T-helper 2 cell treated with Interferon-gamma antibody and Interleukin-4, amounts not matched to agents 5 μg/mL and 100 μg/mL, for 36 hours (primary cell): ENCODE data around the gene C19orf38.
"Not testable (repeated sequence)": the region's sequence is repeated elsewhere in the genome, so short reads cannot be mapped to it uniquely, and the experiment has no call there.

ENCODE experiments used
- DNase-seq: peaks from one replicate; pipeline ENCODE4 v3.0.0; 2021; ENCODE audit warnings: low spot score
- H3K27ac Mint-ChIP-seq: one replicate; pipeline ENCODE4 v1.8.0; 2021; ENCODE audit warnings: mild to moderate bottlenecking, mixed read lengths
- H3K27me3 Mint-ChIP-seq: one replicate; pipeline ENCODE4 v1.8.0; 2021; ENCODE audit warnings: low read depth, mixed read lengths
- H3K36me3 Mint-ChIP-seq: one replicate; pipeline ENCODE4 v1.8.0; 2021; ENCODE audit warnings: low read depth, mixed read lengths
- H3K4me1 Mint-ChIP-seq: one replicate; pipeline ENCODE4 v1.8.0; 2021; ENCODE audit warnings: low read depth, mixed read lengths
- H3K4me3 Mint-ChIP-seq: one replicate; pipeline ENCODE4 v1.8.0; 2022; ENCODE audit warnings: mild to moderate bottlenecking, moderate library complexity, mixed read lengths
- H3K9me3 Mint-ChIP-seq: one replicate; pipeline ENCODE4 v1.8.0; 2021; ENCODE audit warnings: mixed read lengths

C19orf38 gene

GRCh38 chr19:10830931-10831779, 17.1 kb upstream of the C19orf38 start:
- Mint-ChIP-seq H3K36me3 (peaks cover 23% of the 10 kb centered on the region), H3K9me3 (peaks cover under 1% of the 10 kb centered on the region), H3K4me3 (no peak overlapping the region), H3K4me1 (peaks cover 4% of the 10 kb centered on the region), H3K27ac (no peak overlapping the region), H3K27me3 (no peaks in the 10 kb centered on the region)
- DNase-seq = no peak

GRCh38 chr19:10831987-10832938, 16.0 kb upstream of the C19orf38 start:
- no peaks in the 10 kb centered on the region for H3K27me3 Mint-ChIP-seq
- no peak overlapping the region for H3K4me3 Mint-ChIP-seq
- peaks cover 12% of the 10 kb centered on the region for H3K4me1 Mint-ChIP-seq
- no peak overlapping the region for H3K27ac Mint-ChIP-seq
- no peak for DNase-seq
- H3K9me3 Mint-ChIP-seq = peaks cover 5% of the 10 kb centered on the region
- H3K36me3 Mint-ChIP-seq = peaks cover 22% of the 10 kb centered on the region

DNA sequence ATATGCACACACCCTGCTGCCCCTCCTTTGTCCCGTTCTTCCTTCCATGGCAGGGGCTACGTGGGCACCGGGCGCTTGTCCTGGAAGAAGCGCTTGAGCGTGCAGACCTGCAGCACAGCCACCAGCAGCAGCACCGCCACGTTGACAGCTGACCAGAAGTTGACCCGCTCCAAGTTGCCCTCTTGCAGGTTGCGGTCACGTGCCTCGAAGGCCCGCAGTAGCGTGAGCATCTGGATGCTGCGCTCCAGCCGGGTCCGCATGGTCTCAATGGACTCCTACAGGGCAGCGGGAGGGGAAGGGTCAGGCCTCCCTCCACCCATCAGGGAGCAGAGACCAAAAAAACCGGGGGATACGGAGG, 15.3 kb upstream of the C19orf38 start:
- Mint-ChIP-seq H3K4me3 (no peak overlapping the region), H3K4me1 (peaks cover 12% of the 10 kb centered on the region), H3K9me3 (peaks cover 5% of the 10 kb centered on the region), H3K27me3 (no peaks in the 10 kb centered on the region), H3K36me3 (peaks cover 19% of the 10 kb centered on the region), H3K27ac (no peak overlapping the region)
- DNase-seq = no peak

GRCh38 chr19:10835089-10835753, 13.0 kb upstream of the C19orf38 start:
- Mint-ChIP-seq H3K27me3 (no peaks in the 10 kb centered on the region), H3K4me3 (peak overlapping the region; percentile 95), H3K36me3 (peaks cover 19% of the 10 kb centered on the region), H3K27ac (peak overlapping the region; percentile 99), H3K4me1 (peaks cover 12% of the 10 kb centered on the region), H3K9me3 (peaks cover 9% of the 10 kb centered on the region)
- DNase-seq = no peak

DNA sequence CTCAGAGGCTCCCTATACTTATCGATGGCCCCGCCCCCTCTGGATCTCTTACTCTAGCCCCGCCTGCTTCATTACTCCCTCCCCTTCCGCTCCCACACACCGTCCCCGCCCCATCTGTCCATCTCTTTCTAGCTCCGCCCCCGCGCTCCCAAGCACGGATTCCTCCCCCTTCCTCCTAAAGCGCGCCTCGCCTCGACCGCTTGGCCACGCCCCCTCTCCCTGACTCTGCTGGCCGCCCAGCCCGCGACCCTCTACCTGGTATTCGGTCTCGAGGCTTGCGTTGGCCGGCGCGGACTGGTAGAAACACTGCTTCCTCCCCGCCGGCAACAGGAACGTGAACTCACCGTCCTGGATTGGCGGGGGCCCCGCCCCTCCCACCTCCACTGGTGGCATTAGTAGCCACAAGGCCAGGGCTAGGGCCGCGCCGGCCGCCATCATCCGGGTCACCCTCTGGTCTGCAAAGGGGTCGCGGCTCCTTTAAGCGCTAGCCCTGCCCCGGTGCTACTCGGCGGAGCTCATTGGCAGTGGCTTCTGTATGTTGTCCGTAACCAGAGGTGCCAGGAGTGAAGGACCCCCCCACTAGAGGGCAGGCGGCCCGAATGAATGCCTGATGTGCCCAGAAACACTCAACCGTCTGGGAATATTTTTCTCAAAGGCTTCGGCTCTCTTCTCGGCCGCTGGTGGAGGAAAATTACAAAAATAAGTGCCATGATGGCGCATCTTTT, 12.3 kb upstream of the C19orf38 start, which contains the start of gene TMED1:
Gene TMED1 (minus strand): TSS at position 459 of the 725 bp plus-strand sequence. CDS start 21 bp downstream, at position 438.
- H3K9me3 Mint-ChIP-seq = peaks cover 9% of the 10 kb centered on the region
- peaks cover 12% of the 10 kb centered on the region for H3K4me1 Mint-ChIP-seq
- peak; percentile 95 for DNase-seq
- H3K4me3 Mint-ChIP-seq = peak within 1 kb of the TSS; percentile 95
- H3K27me3 Mint-ChIP-seq = no peaks in the 10 kb centered on the region
- peak within 1 kb of the TSS; percentile 99 for H3K27ac Mint-ChIP-seq
- H3K36me3 Mint-ChIP-seq = peaks cover 19% of the 10 kb centered on the region

DNA sequence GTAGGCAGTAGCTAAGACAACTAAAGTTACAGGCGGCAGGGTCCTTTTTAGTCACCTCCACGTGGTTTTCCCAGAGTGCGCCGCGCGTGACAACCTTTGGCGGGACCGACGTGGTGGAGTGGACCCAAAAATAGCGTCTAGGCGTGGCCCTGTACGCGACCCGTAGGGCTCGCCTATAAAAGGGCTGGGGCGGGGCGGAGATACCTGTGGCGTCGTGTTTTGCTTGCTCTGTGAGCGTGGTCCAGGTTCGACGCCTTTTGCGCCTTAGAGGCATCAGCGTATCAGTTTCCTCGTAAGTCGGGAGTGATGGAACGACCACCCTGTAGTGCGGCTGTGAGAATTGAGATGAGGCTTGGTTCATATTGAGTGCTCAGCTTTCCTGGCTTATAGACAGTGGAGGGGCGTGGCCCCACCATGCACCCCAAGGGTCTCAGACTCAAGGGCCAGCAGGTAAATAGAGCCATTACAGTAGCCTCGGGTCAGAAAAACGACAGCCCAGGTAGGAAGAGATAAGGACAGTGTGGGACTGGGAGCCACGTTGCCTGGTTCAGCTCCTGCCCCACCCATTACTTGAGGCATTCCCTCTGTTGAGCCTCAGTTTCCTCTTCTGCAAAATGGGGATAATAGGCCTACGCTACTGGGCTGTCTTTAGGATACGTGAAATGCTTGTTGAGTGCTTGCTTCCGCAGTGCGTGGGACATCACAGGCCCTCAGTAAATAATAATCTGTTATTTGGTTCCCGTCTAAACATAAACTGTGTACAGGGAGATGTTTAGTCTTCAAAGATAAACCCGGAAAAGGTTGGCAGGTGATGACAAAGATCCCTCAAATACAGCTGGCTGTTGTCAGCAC, 11.5 kb upstream of the C19orf38 start:
- peak overlapping the region; percentile 99 for H3K27ac Mint-ChIP-seq

GRCh38 chr19:10837649-10838048, 10.6 kb upstream of the C19orf38 start:
- Mint-ChIP-seq H3K4me1 (peaks cover 12% of the 10 kb centered on the region), H3K36me3 (peaks cover 19% of the 10 kb centered on the region)
- not testable (repeated sequence) for H3K27me3 Mint-ChIP-seq, H3K27ac Mint-ChIP-seq, H3K9me3 Mint-ChIP-seq, H3K4me3 Mint-ChIP-seq, DNase-seq

More for the DNA sequence above, 11.5 kb upstream of the C19orf38 start:
- Mint-ChIP-seq H3K9me3 (peaks cover 9% of the 10 kb centered on the region), H3K4me3 (peak overlapping the region; percentile 95), H3K36me3 (peaks cover 19% of the 10 kb centered on the region), H3K27me3 (no peaks in the 10 kb centered on the region), H3K4me1 (peaks cover 12% of the 10 kb centered on the region)
- DNase-seq = peak; percentile 80

DNA sequence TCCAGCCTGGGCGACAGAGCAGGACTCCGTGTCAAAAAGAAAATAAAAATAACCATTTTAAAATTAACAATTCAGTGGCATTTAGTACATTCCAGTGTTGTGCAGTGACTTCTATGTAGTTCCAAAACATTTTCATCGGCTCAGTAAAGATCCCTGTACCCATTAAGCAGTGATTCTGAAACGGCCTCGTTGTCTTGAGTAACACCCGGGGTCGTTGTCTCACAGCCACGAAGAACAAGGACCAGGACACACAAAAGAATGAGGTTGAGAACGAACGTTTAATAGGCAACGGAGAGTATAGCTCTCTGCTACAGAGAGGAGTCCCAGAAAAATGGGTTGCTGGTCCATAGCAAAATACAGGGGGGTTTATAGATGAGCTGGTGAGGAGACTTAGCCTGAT, 9.8 kb upstream of the C19orf38 start:
- H3K4me3 Mint-ChIP-seq = no peak overlapping the region

DNA sequence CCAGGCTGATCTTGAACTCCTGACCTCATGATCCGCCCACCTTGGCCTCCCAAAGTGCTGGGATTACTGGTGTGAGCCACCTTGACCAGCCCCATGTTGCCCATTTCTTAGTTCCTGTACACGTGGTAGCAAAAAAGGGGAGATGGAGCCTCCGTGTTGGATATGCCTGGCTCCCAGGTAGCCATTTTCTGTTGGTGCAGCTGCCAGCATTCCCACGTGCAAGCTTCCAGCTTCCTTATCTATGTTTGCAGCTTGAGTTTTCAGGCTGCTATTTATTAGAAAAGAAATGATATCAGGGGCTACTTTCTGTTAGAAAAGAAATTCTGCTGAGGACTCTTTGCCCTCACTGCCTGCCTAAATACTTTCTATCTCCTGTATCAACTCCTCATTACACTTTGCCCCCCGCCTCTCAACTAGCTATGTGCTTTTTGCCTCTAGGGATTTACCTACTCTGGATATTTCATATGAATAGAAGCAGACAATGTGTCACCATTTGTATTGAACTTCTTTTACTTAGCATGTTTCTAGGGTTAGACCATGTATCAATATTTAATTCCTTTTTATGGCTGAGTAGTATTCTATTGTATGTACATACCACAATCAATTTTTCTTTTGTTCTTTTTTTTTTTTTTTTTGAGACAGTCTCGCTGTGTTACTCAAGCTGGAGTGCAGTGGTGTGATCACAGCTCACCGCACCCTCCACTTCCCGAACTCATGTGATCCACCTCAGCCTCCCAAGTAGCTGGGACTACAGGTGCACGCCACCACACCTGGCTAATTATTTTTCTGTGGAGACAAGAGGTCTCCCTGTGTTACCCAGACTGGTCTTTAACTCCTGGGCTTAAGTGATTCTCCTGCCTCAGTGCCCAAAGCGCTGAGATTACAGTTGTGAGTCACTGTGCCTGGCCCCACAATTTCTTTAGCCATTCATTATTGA, 8.8 kb upstream of the C19orf38 start:
- Mint-ChIP-seq H3K27me3 (no peaks in the 10 kb centered on the region), H3K4me3 (no peak overlapping the region), H3K27ac (no peak overlapping the region), H3K4me1 (peaks cover 12% of the 10 kb centered on the region), H3K36me3 (peaks cover 13% of the 10 kb centered on the region), H3K9me3 (peaks cover 9% of the 10 kb centered on the region)
- DNase-seq = no peak

More for the DNA sequence above, 9.8 kb upstream of the C19orf38 start:
- Mint-ChIP-seq H3K9me3 (peaks cover 9% of the 10 kb centered on the region), H3K27ac (no peak overlapping the region), H3K4me1 (peaks cover 12% of the 10 kb centered on the region), H3K36me3 (peaks cover 15% of the 10 kb centered on the region), H3K27me3 (no peaks in the 10 kb centered on the region)
- no peak for DNase-seq

GRCh38 chr19:10842788-10843187, 5.4 kb upstream of the C19orf38 start:
- Mint-ChIP-seq H3K36me3 (peaks cover 4% of the 10 kb centered on the region), H3K27me3 (no peaks in the 10 kb centered on the region), H3K27ac (no peak overlapping the region), H3K4me3 (no peak overlapping the region), H3K4me1 (no peaks in the 10 kb centered on the region), H3K9me3 (peaks cover 10% of the 10 kb centered on the region)
- no peak for DNase-seq

GRCh38 chr19:10846500-10847202, 1.6 kb upstream of the C19orf38 start:
- H3K4me3 Mint-ChIP-seq = no peak overlapping the region
- peaks cover 4% of the 10 kb centered on the region for H3K36me3 Mint-ChIP-seq
- H3K27ac Mint-ChIP-seq = no peak overlapping the region
- H3K27me3 Mint-ChIP-seq = no peaks in the 10 kb centered on the region
- H3K9me3 Mint-ChIP-seq = peaks cover 6% of the 10 kb centered on the region
- H3K4me1 Mint-ChIP-seq = peaks cover 6% of the 10 kb centered on the region
- DNase-seq = no peak
